Measurements from ENCODE around the gene MBTPS1. TPM values are rescaled to one million over a fixed set of nuclear protein-coding genes. Genes with fewer than 3 reads are reported as not detected.
A peak's percentile ranks its signal among the peaks of the same experiment; 100 is the strongest.

Gene MBTPS1
- total RNA-seq, 4 donors from 2014 or later = 126 to 185 (median 166) TPM

GRCh38 chr16:84014570-84015327 is 102.0 kb downstream of the MBTPS1 start:
- H3K36me3 ChIP-seq = no peaks in the 10 kb centered on the region
- H3K27ac ChIP-seq = no peak overlapping the region
- H3K4me1 ChIP-seq = no peaks in the 10 kb centered on the region
- TF ChIP-seq CTCF (IDR thresholded peaks at IDR 0.05) = no peak
- no peak for TF ChIP-seq POLR2A (IDR thresholded peaks at IDR 0.05)
- H3K9me3 ChIP-seq = no peaks in the 10 kb centered on the region
- H3K4me3 ChIP-seq (replicated peaks in 1 of 3) = no peak overlapping the region
- DNase-seq = no peak
- intact Hi-C loops (cut with DNase I) = no loop called here
- WGBS, 2 donors = 75 to 76% methylated on average over 12 to 14 of the region's 14 CpGs
- H3K27me3 ChIP-seq = no peaks in the 10 kb centered on the region

GRCh38 chr16:84013787-84014569 is 102.8 kb downstream of the MBTPS1 start:
- Histone ChIP-seq H3K27ac (no peak overlapping the region), H3K9me3 (no peaks in the 10 kb centered on the region), H3K4me3 (replicated peaks in 1 of 3) (no peak overlapping the region), H3K4me1 (no peaks in the 10 kb centered on the region), H3K36me3 (no peaks in the 10 kb centered on the region), H3K27me3 (no peaks in the 10 kb centered on the region)
- 12 to 28% methylated on average over 3 to 9 of the region's 14 CpGs for WGBS, 2 donors
- intact Hi-C loops (cut with DNase I) = no loop called here
- no peak for TF ChIP-seq CTCF (IDR thresholded peaks at IDR 0.05)
- TF ChIP-seq POLR2A (IDR thresholded peaks at IDR 0.05) = no peak
- peak; percentile 39 to 47 for DNase-seq

GRCh38 chr16:84009282-84009681 is 107.5 kb downstream of the MBTPS1 start:
- no peaks in the 10 kb centered on the region for H3K4me1 ChIP-seq
- no peak for DNase-seq
- no peaks in the 10 kb centered on the region for H3K27me3 ChIP-seq
- no peak for TF ChIP-seq CTCF (IDR thresholded peaks at IDR 0.05)
- no peak for TF ChIP-seq POLR2A (IDR thresholded peaks at IDR 0.05)
- no peak overlapping the region for H3K27ac ChIP-seq
- WGBS, 2 donors = 86 to 89% methylated on average over 6 of the region's 6 CpGs
- no peaks in the 10 kb centered on the region for H3K36me3 ChIP-seq
- intact Hi-C loops (cut with DNase I) = no loop called here
- no peaks in the 10 kb centered on the region for H3K9me3 ChIP-seq
- no peak overlapping the region for H3K4me3 ChIP-seq (replicated peaks in 1 of 3)

GRCh38 chr16:84007965-84008364 is 108.8 kb downstream of the MBTPS1 start:
- no peaks in the 10 kb centered on the region for H3K27me3 ChIP-seq
- TF ChIP-seq CTCF (IDR thresholded peaks at IDR 0.05) (no peak), POLR2A (IDR thresholded peaks at IDR 0.05) (no peak)
- H3K4me1 ChIP-seq = no peaks in the 10 kb centered on the region
- H3K4me3 ChIP-seq (replicated peaks in 1 of 3) = no peak overlapping the region
- intact Hi-C loops (cut with DNase I) = no loop called here
- no peaks in the 10 kb centered on the region for H3K9me3 ChIP-seq
- WGBS, 2 donors = 68 to 79% methylated on average over 8 of the region's 8 CpGs
- no peak overlapping the region for H3K27ac ChIP-seq
- no peak for DNase-seq
- no peaks in the 10 kb centered on the region for H3K36me3 ChIP-seq

GRCh38 chr16:84007520-84007919 is 109.2 kb downstream of the MBTPS1 start:
- no peaks in the 10 kb centered on the region for H3K4me1 ChIP-seq
- TF ChIP-seq POLR2A (IDR thresholded peaks at IDR 0.05) = no peak
- intact Hi-C loops (cut with DNase I) = no loop called here
- H3K36me3 ChIP-seq = no peaks in the 10 kb centered on the region
- no peak overlapping the region for H3K4me3 ChIP-seq (replicated peaks in 1 of 3)
- no peak for DNase-seq
- WGBS, 2 donors = 79 to 88% methylated on average over 4 of the region's 4 CpGs
- H3K9me3 ChIP-seq = no peaks in the 10 kb centered on the region
- H3K27me3 ChIP-seq = no peaks in the 10 kb centered on the region
- no peak overlapping the region for H3K27ac ChIP-seq

Data from thyroid gland (tissue), 4 donors.